Gastrocnemius medialis (tissue), 4 donors: ENCODE measurements around the gene GHRL. TPM values are rescaled to one million over a fixed set of nuclear protein-coding genes. Genes with fewer than 3 reads are reported as not detected.

Experiments used
- ATAC-seq, 2 donors: fragments of 150-250 bp; one replicate each; pipeline ENCODE4 v1.9.1; 2016
- DNase-seq, 2 donors: peaks; one replicate each; pipeline ENCODE4 v3.0.0-alpha.2; 2019
- H3K27ac ChIP-seq, 4 donors: fragments of 200-600 bp; sonication (generic); 1 replicate in 1 of 4; 2 replicates in 3 of 4; pipeline ENCODE4 v1.5.1; 2016 to 2018; ENCODE audit warnings: mild to moderate bottlenecking in 2 of 4, moderate library complexity in 1 of 4
- H3K27me3 ChIP-seq, 3 donors: fragments of 200-600 bp; sonication (generic) in 2 of 3; 1 replicate in 1 of 3; 2 replicates in 2 of 3; pipeline versions ENCODE4 v1.5.1 to v1.6.0; 2016 to 2019; ENCODE audit warnings: mild to moderate bottlenecking in 1 of 3, moderate library complexity in 1 of 3
- H3K36me3 ChIP-seq, 2 donors: fragments of 200-600 bp; sonication (generic) in 1 of 2; one replicate each; pipeline ENCODE4 v1.5.1; 2017 to 2018
- H3K4me1 ChIP-seq, 2 donors: fragments of 200-600 bp; sonication (generic) in 1 of 2; one replicate each; pipeline ENCODE4 v1.5.1; 2016 to 2017; ENCODE audit warnings: mild to moderate bottlenecking in 2 of 2
- H3K4me3 ChIP-seq, 4 donors: fragments of 200-600 bp; sonication (generic) in 3 of 4; 1 replicate in 1 of 4; 2 replicates in 3 of 4; pipeline ENCODE4 v1.5.1; 2016 to 2019; ENCODE audit warnings: mild to moderate bottlenecking in 2 of 4
- H3K9me3 ChIP-seq, 3 donors: fragments of 200-600 bp; sonication (generic) in 2 of 3; 1 replicate in 1 of 3; 2 replicates in 2 of 3; pipeline ENCODE4 v1.5.1; 2016 to 2019
- POLR2A ChIP-seq, 2 donors: fragments of 450-650 bp; IDR thresholded peaks; one replicate each; pipeline ENCODE4 v1.6.1; 2017; ENCODE audit warnings: antibody characterized with exemption in 2 of 2, mild to moderate bottlenecking in 2 of 2, moderate library complexity in 2 of 2
- in situ Hi-C, 4 donors: fragments of 200-750 bp; cut with MboI; loops; one replicate each; pipeline versions ENCODE4 v1.15.0 to v1.8.0; 2017; ENCODE audit warnings: low sequenced_read_pairs in 4 of 4
- intact Hi-C: fragments of 100-400 bp; cut with DNase I; formaldehyde crosslinking; loops from one replicate; pipeline ENCODE4 v1.15.1; 2023; ENCODE audit warnings: low total_unique reads
- total RNA-seq, 4 donors: library from RNA; depleted of rRNA; stranded (reverse); fragments of >200 nt; gene quantifications; one replicate each; pipeline versions ENCODE4 v1.1.0 to v1.2.3, GENCODE V29; 2016
- TF ChIP-seq, protein P1 (sequence below), 5 experiments: fragments of 450-650 bp in 3 of 5; fragments of 200-600 bp in 2 of 5; sonication (generic) in 2 of 5; IDR thresholded peaks in 4 of 5; conservative IDR thresholded peaks in 1 of 5; 1 replicate in 4 of 5; 2 replicates in 1 of 5; pipeline ENCODE4 v1.5.1; 2016 to 2019; ENCODE audit warnings: antibody characterized with exemption in 5 of 5, mild to moderate bottlenecking in 3 of 5, moderate library complexity in 3 of 5

The GHRL gene
- total RNA-seq, 4 donors from 2014 or later, result not detected

DNA sequence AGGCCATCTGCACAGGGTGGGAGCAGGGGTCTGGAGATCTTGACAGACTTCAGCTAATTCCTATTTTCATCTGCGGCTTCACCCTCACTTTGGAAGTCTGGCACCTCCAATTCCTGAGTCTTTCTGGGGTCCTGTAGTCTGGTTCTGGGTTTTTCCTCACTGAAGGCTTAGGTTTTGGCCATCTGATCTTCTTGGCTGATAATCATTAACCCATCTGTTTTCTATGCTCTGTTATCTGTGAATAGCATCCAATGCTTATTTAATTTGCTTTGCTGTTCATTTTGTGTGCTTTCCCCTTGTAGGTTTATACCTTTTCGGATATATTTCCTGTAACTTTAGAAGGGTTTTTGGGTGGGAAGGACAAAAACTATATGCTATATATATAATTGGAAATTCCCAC lies 26.9 kb downstream of the GHRL start:
- Histone ChIP-seq H3K27ac (no peak overlapping the region), H3K4me3 (no peak overlapping the region), H3K9me3 (no peaks in the 10 kb centered on the region), H3K36me3 (peaks cover 0 to 25% of the 10 kb centered on the region in 2 donors), H3K27me3 (no peaks in the 10 kb centered on the region), H3K4me1 (peaks cover 26 to 28% of the 10 kb centered on the region in 2 donors)
- ATAC-seq (no peak), DNase-seq (no peak)
- no peak for TF ChIP-seq POLR2A (IDR thresholded peaks at IDR 0.05)
- intact Hi-C loops, result no loop called here
- in situ Hi-C loops, result no loop called here

DNA sequence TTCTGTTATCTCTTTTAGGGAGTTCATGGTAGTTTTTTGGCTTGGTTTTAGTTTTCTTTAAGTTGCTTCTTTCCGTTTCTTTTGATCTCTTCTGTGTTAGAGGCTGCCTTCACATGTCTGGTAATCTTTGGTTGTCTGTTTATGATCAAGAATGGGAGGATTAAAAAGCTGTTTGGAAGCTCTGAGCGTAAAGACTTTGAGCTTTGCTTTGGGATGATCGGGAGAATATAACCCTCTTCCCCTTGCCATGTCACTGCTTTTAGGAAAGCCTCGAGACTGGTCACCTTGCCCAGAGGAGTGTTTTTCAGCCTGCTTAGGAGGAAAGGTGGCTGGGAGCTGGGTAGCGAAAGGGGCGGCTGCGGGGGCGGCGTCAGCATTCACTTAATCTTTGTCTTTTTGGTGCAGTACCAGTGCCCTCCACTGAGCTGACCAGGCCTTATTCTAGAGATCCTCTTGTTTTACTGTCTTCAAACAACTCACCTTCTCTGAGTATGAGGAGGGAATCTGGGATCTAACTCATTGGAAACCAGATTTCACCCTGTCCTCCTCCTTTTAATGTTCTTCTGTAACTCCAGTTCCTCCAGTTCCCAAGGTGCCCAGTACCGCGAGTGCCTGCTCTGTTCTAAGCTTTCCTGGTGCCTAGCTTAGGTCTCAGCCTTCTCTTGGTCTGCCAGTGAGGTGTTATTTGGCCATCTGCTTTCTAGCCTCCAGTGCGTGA lies 28.9 kb downstream of the GHRL start:
- H3K4me1 ChIP-seq, result peaks cover 20 to 23% of the 10 kb centered on the region in 2 donors
- H3K27ac ChIP-seq, result no peak overlapping the region
- DNase-seq, result no peak
- H3K9me3 ChIP-seq, result no peaks in the 10 kb centered on the region
- TF ChIP-seq, protein P1, sequence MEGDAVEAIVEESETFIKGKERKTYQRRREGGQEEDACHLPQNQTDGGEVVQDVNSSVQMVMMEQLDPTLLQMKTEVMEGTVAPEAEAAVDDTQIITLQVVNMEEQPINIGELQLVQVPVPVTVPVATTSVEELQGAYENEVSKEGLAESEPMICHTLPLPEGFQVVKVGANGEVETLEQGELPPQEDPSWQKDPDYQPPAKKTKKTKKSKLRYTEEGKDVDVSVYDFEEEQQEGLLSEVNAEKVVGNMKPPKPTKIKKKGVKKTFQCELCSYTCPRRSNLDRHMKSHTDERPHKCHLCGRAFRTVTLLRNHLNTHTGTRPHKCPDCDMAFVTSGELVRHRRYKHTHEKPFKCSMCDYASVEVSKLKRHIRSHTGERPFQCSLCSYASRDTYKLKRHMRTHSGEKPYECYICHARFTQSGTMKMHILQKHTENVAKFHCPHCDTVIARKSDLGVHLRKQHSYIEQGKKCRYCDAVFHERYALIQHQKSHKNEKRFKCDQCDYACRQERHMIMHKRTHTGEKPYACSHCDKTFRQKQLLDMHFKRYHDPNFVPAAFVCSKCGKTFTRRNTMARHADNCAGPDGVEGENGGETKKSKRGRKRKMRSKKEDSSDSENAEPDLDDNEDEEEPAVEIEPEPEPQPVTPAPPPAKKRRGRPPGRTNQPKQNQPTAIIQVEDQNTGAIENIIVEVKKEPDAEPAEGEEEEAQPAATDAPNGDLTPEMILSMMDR (IDR thresholded peaks at IDR 0.05 in 4 of 5, conservative IDR thresholded peaks at IDR 0.05 in 1 of 5), result peak in 3 of 5 experiments; percentile 13 to 33 (median 26)
- TF ChIP-seq POLR2A (IDR thresholded peaks at IDR 0.05), result no peak
- H3K4me3 ChIP-seq, result no peak overlapping the region
- intact Hi-C loops, result no loop called here
- H3K36me3 ChIP-seq, result peaks cover 0 to 27% of the 10 kb centered on the region in 2 donors
- in situ Hi-C loops, result no loop called here
- ATAC-seq, result no peak
- H3K27me3 ChIP-seq, result no peaks in the 10 kb centered on the region

DNA sequence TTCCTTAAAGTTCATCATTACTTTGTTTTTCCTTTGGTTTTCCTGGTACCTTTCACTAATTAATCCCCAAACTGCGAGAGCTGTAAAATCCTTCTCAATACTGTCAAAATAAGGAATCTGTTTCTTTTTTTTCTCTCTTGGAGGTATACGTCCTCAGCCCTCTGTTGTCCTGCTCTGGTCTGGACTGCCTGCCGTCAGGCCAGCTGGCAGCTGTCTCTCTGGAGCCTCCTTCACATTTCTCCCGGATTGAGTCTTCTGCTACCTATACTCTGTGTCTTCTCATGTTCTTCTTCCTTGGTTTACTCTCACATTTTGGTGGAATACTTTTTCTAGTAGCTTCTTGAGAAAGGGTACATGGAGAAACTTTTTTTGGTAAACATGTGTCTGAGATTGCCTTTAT lies 30.7 kb downstream of the GHRL start:
- Histone ChIP-seq H3K9me3 (no peaks in the 10 kb centered on the region), H3K4me3 (no peak overlapping the region), H3K4me1 (peaks cover 5 to 6% of the 10 kb centered on the region in 2 donors), H3K36me3 (peaks cover 0 to 27% of the 10 kb centered on the region in 2 donors), H3K27me3 (no peaks in the 10 kb centered on the region), H3K27ac (peak overlapping the region in 2 of 4 donors; percentile 52 to 54)
- ATAC-seq (no peak), DNase-seq (no peak)
- no peak for TF ChIP-seq POLR2A (IDR thresholded peaks at IDR 0.05)
- TF ChIP-seq, protein P1 (IDR thresholded peaks at IDR 0.05 in 4 of 5, conservative IDR thresholded peaks at IDR 0.05 in 1 of 5), result no peak
- in situ Hi-C loops (no loop called here), intact Hi-C loops (no loop called here)

DNA sequence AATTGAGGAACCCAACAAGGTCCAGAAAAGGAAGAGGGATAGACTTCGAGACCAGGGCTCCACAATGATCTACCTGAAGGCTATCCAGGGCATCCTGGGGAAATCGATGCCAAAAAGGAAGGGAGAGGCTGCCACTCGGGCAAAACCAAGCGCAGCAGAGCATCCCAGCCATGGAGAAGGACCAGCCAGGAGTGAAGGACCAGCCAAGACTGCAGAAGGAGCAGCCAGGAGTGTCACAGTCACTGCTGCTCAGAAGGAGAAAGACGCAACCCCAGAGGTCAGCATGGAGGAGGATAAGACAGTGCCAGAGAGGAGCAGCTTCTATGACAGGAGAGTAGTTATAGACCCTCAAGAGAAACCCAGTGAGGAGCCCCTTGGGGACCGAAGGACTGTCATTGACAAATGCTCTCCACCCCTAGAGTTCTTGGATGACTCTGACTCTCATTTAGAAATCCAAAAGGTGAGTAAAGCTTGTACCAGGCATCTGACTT lies 32.5 kb downstream of the GHRL start:
- Histone ChIP-seq H3K27me3 (no peaks in the 10 kb centered on the region), H3K27ac (no peak overlapping the region), H3K9me3 (no peaks in the 10 kb centered on the region), H3K4me1 (peaks cover 5 to 6% of the 10 kb centered on the region in 2 donors), H3K4me3 (no peak overlapping the region), H3K36me3 (peaks cover 0 to 33% of the 10 kb centered on the region in 2 donors)
- in situ Hi-C loops, result no loop called here
- no peak for TF ChIP-seq POLR2A (IDR thresholded peaks at IDR 0.05)
- TF ChIP-seq, protein P1 (IDR thresholded peaks at IDR 0.05 in 4 of 5, conservative IDR thresholded peaks at IDR 0.05 in 1 of 5), result no peak
- DNase-seq (no peak), ATAC-seq (no peak)
- intact Hi-C loops, result no loop called here

DNA sequence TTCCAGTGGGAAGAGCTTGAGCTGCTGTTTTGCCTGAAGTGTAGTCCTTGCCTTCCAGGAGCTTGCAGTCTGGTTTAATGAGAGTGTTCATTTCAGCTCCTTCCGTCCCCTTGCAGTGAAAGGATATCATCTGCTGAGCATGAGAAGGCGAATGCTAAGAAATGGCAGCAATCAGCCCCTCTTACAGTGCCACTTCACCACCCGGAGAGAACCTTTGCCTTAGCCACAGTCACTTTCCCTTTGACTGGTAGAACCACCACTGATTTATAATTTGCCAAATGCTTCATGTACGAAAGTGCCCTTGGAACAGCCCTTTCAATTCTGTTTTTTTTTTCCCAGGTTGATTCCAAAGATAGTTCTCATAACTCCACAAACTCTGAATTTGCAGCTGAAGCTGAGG lies 32.9 kb downstream of the GHRL start:
- TF ChIP-seq, protein P1 (IDR thresholded peaks at IDR 0.05 in 4 of 5, conservative IDR thresholded peaks at IDR 0.05 in 1 of 5), result no peak
- no peak for TF ChIP-seq POLR2A (IDR thresholded peaks at IDR 0.05)
- H3K4me3 ChIP-seq, result no peak overlapping the region
- peaks cover 0 to 33% of the 10 kb centered on the region in 2 donors for H3K36me3 ChIP-seq

More for the DNA sequence above, 32.9 kb downstream of the GHRL start:
- no peaks in the 10 kb centered on the region for H3K9me3 ChIP-seq
- intact Hi-C loops (no loop called here), in situ Hi-C loops (no loop called here)
- ATAC-seq (no peak), DNase-seq (no peak)
- H3K4me1 ChIP-seq, result peaks cover 5 to 6% of the 10 kb centered on the region in 2 donors
- no peak overlapping the region for H3K27ac ChIP-seq
- no peaks in the 10 kb centered on the region for H3K27me3 ChIP-seq
